HepG2 (cell line): Measurements from ENCODE around the gene NDUFAF8.

Source experiments
- BHLHE40 ChIP-seq: IDR thresholded peaks from 2 replicates; pipeline ENCODE4 v1.6.1; 2011; ENCODE audit warnings: low read length, improper control_type of control experiment
- CBX5 ChIP-seq: sonication (generic); formaldehyde crosslinking; IDR thresholded peaks from 2 replicates; pipeline ENCODE4 v1.4.0; 2020; ENCODE audit warnings: missing genetic modification reagents, borderline replicate concordance
- CC2D1A ChIP-seq: sonication (generic); formaldehyde crosslinking; IDR thresholded peaks from 2 replicates; pipeline ENCODE4 v1.8.1; 2023; ENCODE audit warnings: mild to moderate bottlenecking, missing genetic modification reagents
- GPBP1L1 ChIP-seq: sonication (generic); formaldehyde crosslinking; IDR thresholded peaks from 2 replicates; pipeline ENCODE4 v1.5.0; 2020; ENCODE audit warnings: mild to moderate bottlenecking, missing genetic modification reagents
- SAFB2 ChIP-seq: sonication (generic); formaldehyde crosslinking; IDR thresholded peaks from 2 replicates; pipeline ENCODE4 v1.5.1; 2020; ENCODE audit warnings: missing genetic modification reagents, low read depth, mild to moderate bottlenecking, borderline replicate concordance
- YY1 ChIP-seq: IDR thresholded peaks from 2 replicates; pipeline ENCODE4 v1.6.1; 2011; ENCODE audit warnings: low read length, low read depth, moderate library complexity, mild to moderate bottlenecking; ENCODE audit not compliant: insufficient read depth, insufficient replicate concordance
- ZNF143 ChIP-seq: sonication (generic); formaldehyde crosslinking; IDR thresholded peaks from 2 replicates; pipeline ENCODE4 v1.4.0; 2020; ENCODE audit warnings: missing genetic modification reagents
- ZNF574 ChIP-seq: sonication (generic); formaldehyde crosslinking; IDR thresholded peaks from 2 replicates; pipeline ENCODE4 v1.4.0; 2020; ENCODE audit warnings: missing genetic modification reagents

- TF ChIP-seq SAFB2 (CRISPR knock-in tag) (peak; percentile 64), BHLHE40 (no peak), GPBP1L1 (CRISPR knock-in tag) (no peak), ZNF574 (CRISPR knock-in tag) (peak; percentile 73), ZNF143 (CRISPR knock-in tag) (0 out of 2 replicates have a peak, but pooled peaks have one; percentile 14), CBX5 (no peak), YY1 (peak; percentile 98), CC2D1A (CRISPR knock-in tag) (no peak)
Observed at GRCh38 chr17:81238815-81239713, at the start of gene NDUFAF8, which contains the start of gene TEPSIN.
